Vagina (tissue), 2 donors: ENCODE measurements around the gene NME8.

ENCODE experiments used
- CTCF ChIP-seq, 3 experiments: fragments of 450-650 bp in 2 of 3; fragments of 200-600 bp in 1 of 3; sonication (generic) in 1 of 3; IDR thresholded peaks; one replicate each; pipeline ENCODE4 v1.5.1; 2017 to 2019; ENCODE audit warnings: antibody characterized with exemption in 3 of 3, mild to moderate bottlenecking in 2 of 3, moderate library complexity in 2 of 3
- POLR2AphosphoS5 ChIP-seq, 2 donors: sonication (generic); formaldehyde crosslinking; IDR thresholded peaks; one replicate each; pipeline ENCODE4 v1.9.0; 2017; ENCODE audit warnings: antibody characterized with exemption in 2 of 2, mild to moderate bottlenecking in 2 of 2, low read depth in 1 of 2; ENCODE audit not compliant: insufficient read depth in 1 of 2

DNA sequence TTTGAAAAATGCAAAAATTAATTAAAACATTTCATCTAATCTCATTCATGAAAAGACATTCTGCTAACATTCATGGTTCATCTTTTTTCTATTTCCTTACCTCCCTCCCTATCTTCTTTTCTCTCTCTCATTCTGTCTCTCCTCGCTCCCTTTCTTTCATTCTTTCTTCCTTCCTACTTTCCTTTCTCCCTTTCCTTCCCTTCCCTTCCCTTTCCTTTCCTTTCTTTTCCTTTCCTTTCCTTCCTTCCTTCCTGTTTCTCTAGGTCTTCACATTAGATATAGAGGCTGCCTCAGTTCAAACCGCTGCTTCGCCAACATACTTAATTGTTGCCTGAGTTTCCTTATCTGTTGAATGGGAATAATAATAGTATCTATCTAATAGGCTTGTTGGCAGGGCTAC, 46.3 kb downstream of the NME8 start:
- no peak for TF ChIP-seq POLR2AphosphoS5 (IDR thresholded peaks at IDR 0.05; ENCODE audit: insufficient read depth in 1 of 2, low read depth in 1 of 2)
- no peak for TF ChIP-seq CTCF (IDR thresholded peaks at IDR 0.05)
